Erythroblast (primary cell): ENCODE data around the gene LRP1.

Experiments used
- GATA1 ChIP-seq: IDR thresholded peaks from 2 replicates; pipeline ENCODE4 v1.6.1; 2011; ENCODE audit warnings: low read depth, mild to moderate bottlenecking, control low read depth, low read length, moderate library complexity
- POLR2A ChIP-seq: IDR thresholded peaks from 2 replicates; pipeline ENCODE4 v1.6.1; 2011; ENCODE audit warnings: mild to moderate bottlenecking, low read length

DNA sequence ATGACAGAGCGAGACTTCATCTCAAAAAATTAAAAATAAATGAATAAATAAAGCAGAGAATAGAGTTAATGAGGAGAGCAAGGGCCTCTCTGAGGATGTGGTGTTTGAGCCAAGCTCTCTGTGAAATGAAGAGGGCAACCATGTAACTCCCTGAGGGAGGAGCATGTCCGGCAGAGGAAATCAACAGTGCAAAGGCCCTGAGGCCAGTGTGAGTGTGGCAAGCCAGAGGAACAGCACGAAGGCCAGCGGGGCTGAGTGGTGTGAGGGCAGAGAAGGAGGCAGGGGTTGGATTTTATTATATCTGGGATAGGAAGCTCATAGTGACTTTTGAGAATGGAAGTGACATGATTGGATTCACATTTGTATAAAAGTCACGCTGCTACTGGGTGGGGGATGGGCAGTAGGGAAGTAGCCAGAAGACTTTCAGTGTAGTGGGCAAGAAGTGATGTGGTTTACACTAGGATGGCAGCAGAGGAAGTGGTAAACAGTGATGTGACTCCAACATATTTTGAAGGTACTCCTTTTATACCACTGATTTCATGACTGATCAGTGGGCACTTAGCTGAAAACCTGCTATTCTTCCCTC, 29.4 kb downstream of the LRP1 start:
- TF ChIP-seq POLR2A (no peak), GATA1 (no peak)
